Adrenal gland (tissue), 5 donors: ENCODE results near the gene ADGRB2.

ENCODE experiments used
- CTCF ChIP-seq, 6 experiments: fragments of 450-650 bp in 4 of 6; fragments of 200-600 bp in 2 of 6; sonication (generic) in 1 of 6; IDR thresholded peaks; 1 replicate in 5 of 6; 2 replicates in 1 of 6; pipeline versions ENCODE4 v1.5.1 to v1.8.0; 2016 to 2021; ENCODE audit warnings: antibody characterized with exemption in 6 of 6, mild to moderate bottlenecking in 2 of 6, moderate library complexity in 1 of 6
- POLR2A ChIP-seq, 2 donors: fragments of 450-650 bp; IDR thresholded peaks; one replicate each; pipeline ENCODE4 v1.6.1; 2017; ENCODE audit warnings: antibody characterized with exemption in 2 of 2, mild to moderate bottlenecking in 2 of 2, moderate library complexity in 1 of 2
- donor health status: DM: no; HTN: no; CAD: no.

GRCh38 chr1:31785947-31786290, 21.8 kb upstream of the ADGRB2 start:
- TF ChIP-seq CTCF (IDR thresholded peaks at IDR 0.05) (no peak), POLR2A (IDR thresholded peaks at IDR 0.05) (no peak)
